GM23248 (cell line): ENCODE data around the gene ADPRHL1.

ENCODE experiments used
- EZH2 ChIP-seq: fragments of 200-600 bp; sonication (generic); IDR thresholded peaks from 2 replicates; pipeline ENCODE4 v1.6.1; 2018; ENCODE audit warnings: antibody characterized with exemption, mild to moderate bottlenecking; ENCODE audit not compliant: insufficient read depth, poor library complexity, severe bottlenecking
- EZH2phosphoT487 ChIP-seq: fragments of 200-600 bp; sonication (generic); IDR thresholded peaks from 2 replicates; pipeline ENCODE4 v1.6.1; 2018; ENCODE audit warnings: antibody characterized with exemption, moderate library complexity, mild to moderate bottlenecking, low read depth; ENCODE audit not compliant: insufficient read depth

DNA sequence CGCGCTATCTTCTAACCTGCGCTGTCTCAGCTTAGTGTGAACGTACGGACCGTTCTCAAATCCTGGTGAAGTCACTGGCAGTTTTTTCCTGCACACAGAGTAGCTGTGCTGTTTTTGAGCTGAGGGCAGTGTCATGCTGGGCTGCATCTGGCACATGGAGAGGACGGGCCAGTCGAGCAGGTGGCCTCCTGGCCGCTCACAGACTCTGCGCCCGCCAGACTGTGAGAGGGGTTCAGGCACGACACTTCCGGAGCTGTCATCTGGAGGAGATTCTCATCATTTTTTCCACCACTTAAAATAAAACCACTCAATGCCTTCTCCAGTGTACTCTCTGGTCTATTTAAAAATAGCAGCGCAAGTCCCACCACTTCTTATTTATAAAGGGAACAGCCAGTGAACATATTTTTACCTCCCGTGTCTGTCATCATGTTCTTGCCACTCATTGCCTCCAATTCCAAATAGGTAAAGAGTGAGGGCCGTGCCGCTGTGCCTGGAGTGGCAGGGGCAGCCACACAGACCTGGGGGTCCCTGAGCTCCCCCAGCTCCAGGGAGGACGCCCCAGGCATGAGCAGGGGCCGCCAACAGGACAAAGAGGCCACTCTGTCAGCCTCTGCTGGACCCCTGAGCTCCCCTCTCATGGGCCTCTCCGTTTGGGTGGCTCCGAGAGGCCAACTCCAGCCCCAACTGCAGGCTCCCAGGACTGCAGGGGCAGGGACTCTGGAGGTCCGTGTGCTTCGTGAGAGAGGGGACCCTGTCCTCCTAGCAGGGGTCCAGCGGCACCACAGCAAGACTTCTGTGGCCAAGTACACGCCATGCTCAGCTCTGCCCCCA is 52.5 kb downstream of the ADPRHL1 start:
- TF ChIP-seq EZH2, result no peak
- no peak for TF ChIP-seq EZH2phosphoT487
